GM12801 (cell line): Measurements from ENCODE around the gene LY6G6C.

ENCODE experiments used
- CTCF ChIP-seq: IDR thresholded peaks from one replicate; pipeline ENCODE4 v1.5.1; 2011; ENCODE audit warnings: control low read depth; ENCODE audit not compliant: insufficient read length; ENCODE audit errors: extremely low read depth

The LY6G6C gene

GRCh38 chr6:31676904-31677303, 44.6 kb downstream of the LY6G6C start:
- TF ChIP-seq CTCF, result no peak

- TF ChIP-seq CTCF, result no peak
These were observed 45.1 kb downstream of the LY6G6C start for GRCh38 chr6:31676322-31676903.

- no peak for TF ChIP-seq CTCF
These were observed 51.9 kb downstream of the LY6G6C start, which contains the start of gene LY6G5B for GRCh38 chr6:31669676-31670075. Gene LY6G5B (plus strand): TSS chr6:31669976. CDS start chr6:31670951, 975 bp downstream.
